ENCODE data around the gene C1orf105.

C1orf105 gene

DNA sequence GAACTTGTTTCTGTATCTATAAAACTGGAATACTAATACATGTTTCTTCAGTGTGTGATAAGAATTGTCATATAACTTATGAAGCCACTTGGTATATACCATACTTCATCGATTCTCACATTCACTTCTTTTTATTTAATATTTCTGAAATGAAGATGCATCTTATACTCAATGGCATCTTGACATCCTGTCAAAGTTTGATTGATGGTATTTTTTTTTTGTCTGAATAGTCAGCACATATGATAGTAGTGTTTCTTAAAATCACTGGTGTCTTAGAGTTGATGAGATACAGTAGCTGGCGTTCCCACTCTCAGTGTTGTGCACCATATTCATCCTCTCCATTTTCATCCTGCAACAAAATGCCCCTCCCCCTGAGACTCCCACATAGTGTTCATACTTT, 34.4 kb upstream of the C1orf105 start:
- H3K4me3 Mint-ChIP-seq = no peak overlapping the region
- H3K27ac Mint-ChIP-seq (ENCODE audit: low read depth) = no peak overlapping the region
- DNase-seq (ENCODE audit: low spot score in 2 of 2) = no peak
- no peaks in the 10 kb centered on the region for H3K9me3 Mint-ChIP-seq
- H3K27me3 Mint-ChIP-seq = no peaks in the 10 kb centered on the region
- peaks cover 7% of the 10 kb centered on the region for H3K4me1 Mint-ChIP-seq
- H3K36me3 Mint-ChIP-seq (ENCODE audit: insufficient read depth) = peaks cover 2% of the 10 kb centered on the region
- no peak for ATAC-seq (replicated peaks; ENCODE audit: extremely low read depth, poor library complexity, severe bottlenecking)

DNA sequence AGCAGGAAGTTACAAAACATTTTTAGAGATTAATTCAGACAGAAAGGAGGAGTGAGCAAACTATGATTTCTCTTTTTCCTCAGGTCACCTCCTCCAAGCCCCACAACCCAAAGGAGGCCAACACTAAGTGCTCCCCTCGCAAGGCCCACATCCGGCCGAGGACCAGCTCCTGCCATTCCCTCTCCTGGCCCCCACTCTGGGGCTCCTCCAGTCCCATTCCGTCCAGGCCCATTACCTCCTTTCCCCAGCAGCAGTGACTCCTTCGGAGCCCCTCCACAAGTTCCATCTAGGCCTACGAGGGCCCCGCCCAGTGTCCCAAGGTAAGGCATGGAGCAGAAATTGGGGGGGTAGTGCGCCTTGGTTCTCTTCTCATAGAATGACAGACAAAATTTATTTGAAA, 32.0 kb upstream of the C1orf105 start:
- Mint-ChIP-seq H3K27me3 (no peaks in the 10 kb centered on the region), H3K4me3 (no peak overlapping the region), H3K27ac (ENCODE audit: low read depth) (no peak overlapping the region), H3K4me1 (peaks cover 5% of the 10 kb centered on the region), H3K36me3 (ENCODE audit: insufficient read depth) (peaks cover 3% of the 10 kb centered on the region), H3K9me3 (no peaks in the 10 kb centered on the region)
- ATAC-seq (replicated peaks; ENCODE audit: extremely low read depth, poor library complexity, severe bottlenecking) (no peak), DNase-seq (ENCODE audit: low spot score in 2 of 2) (no peak)

GRCh38 chr1:172390301-172390682, 30.2 kb upstream of the C1orf105 start:
- ATAC-seq (replicated peaks; ENCODE audit: extremely low read depth, poor library complexity, severe bottlenecking) (no peak), DNase-seq (ENCODE audit: low spot score in 2 of 2) (no peak)
- peak overlapping the region; percentile 17 for H3K27ac Mint-ChIP-seq (ENCODE audit: low read depth)

DNA sequence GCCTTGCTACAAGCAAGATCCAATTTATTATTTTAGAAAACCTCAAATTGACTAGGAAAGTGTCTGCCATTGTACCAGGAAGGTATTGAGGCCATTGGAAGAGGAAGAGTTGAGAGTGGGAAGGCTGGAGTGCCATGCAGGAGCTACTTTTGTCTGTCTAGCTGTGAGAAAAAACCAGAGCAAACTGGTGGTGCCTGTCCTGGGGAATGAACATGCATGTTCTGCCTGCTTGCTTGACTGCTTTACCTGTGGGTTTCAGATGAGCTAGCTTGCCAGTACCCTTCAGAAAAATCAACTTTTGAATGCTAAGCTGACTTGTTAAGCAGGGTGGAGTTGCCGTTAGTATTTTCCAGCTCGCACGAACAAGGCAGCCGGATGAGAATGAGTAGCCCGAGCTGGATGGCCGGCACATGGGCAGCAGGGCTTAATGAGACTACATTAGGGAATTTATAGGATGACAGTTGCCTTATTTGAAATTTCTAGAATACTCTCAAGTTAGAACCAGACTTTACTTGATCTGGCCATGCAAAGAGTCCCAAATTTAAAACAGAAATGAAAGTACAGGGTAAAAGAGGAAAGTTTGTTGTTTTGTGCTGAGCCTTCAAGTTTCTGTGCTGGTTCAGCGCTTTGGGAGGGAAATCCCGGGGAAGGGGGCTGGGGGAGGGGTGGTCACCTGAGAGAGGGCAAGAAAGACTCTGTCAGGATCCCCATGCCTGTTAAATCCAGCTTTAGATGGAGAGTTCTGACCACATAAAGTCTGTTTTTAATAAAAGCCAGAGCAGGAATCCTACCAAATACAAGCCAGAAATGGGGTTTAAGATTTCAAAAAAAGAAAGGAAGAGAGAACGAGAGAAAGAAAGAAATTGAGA, 29.6 kb upstream of the C1orf105 start:
- Mint-ChIP-seq H3K4me1 (peaks cover 22% of the 10 kb centered on the region), H3K4me3 (no peak overlapping the region), H3K27ac (ENCODE audit: low read depth) (peak overlapping the region; percentile 17), H3K36me3 (ENCODE audit: insufficient read depth) (peaks cover 3% of the 10 kb centered on the region), H3K27me3 (no peaks in the 10 kb centered on the region), H3K9me3 (no peaks in the 10 kb centered on the region)
- DNase-seq (ENCODE audit: low spot score in 2 of 2) (no peak), ATAC-seq (replicated peaks; ENCODE audit: extremely low read depth, poor library complexity, severe bottlenecking) (no peak)

More at GRCh38 chr1:172390301-172390682, 30.2 kb upstream of the C1orf105 start:
- H3K36me3 Mint-ChIP-seq (ENCODE audit: insufficient read depth) = peaks cover 3% of the 10 kb centered on the region
- H3K4me3 Mint-ChIP-seq = no peak overlapping the region
- peaks cover 22% of the 10 kb centered on the region for H3K4me1 Mint-ChIP-seq
- no peaks in the 10 kb centered on the region for H3K27me3 Mint-ChIP-seq
- no peaks in the 10 kb centered on the region for H3K9me3 Mint-ChIP-seq

- no peaks in the 10 kb centered on the region for H3K9me3 Mint-ChIP-seq
Observed at GRCh38 chr1:172391976-172392375, 28.5 kb upstream of the C1orf105 start.

GRCh38 chr1:172393354-172393753, 27.1 kb upstream of the C1orf105 start:
- no peaks in the 10 kb centered on the region for H3K27me3 Mint-ChIP-seq
- no peaks in the 10 kb centered on the region for H3K9me3 Mint-ChIP-seq
- peak overlapping the region; percentile 90 for H3K27ac Mint-ChIP-seq (ENCODE audit: low read depth)
- H3K4me3 Mint-ChIP-seq = no peak overlapping the region
- H3K4me1 Mint-ChIP-seq = peaks cover 30% of the 10 kb centered on the region
- H3K36me3 Mint-ChIP-seq (ENCODE audit: insufficient read depth) = peaks cover 5% of the 10 kb centered on the region
- ATAC-seq (replicated peaks; ENCODE audit: extremely low read depth, poor library complexity, severe bottlenecking) (no peak), DNase-seq (ENCODE audit: low spot score in 2 of 2) (no peak)

More at GRCh38 chr1:172391976-172392375, 28.5 kb upstream of the C1orf105 start:
- no peak overlapping the region for H3K4me3 Mint-ChIP-seq
- peaks cover 3% of the 10 kb centered on the region for H3K36me3 Mint-ChIP-seq (ENCODE audit: insufficient read depth)
- no peaks in the 10 kb centered on the region for H3K27me3 Mint-ChIP-seq
- H3K27ac Mint-ChIP-seq (ENCODE audit: low read depth) = no peak overlapping the region
- H3K4me1 Mint-ChIP-seq = peaks cover 22% of the 10 kb centered on the region
- DNase-seq (ENCODE audit: low spot score in 2 of 2) = no peak
- ATAC-seq (replicated peaks; ENCODE audit: extremely low read depth, poor library complexity, severe bottlenecking) = no peak

DNA sequence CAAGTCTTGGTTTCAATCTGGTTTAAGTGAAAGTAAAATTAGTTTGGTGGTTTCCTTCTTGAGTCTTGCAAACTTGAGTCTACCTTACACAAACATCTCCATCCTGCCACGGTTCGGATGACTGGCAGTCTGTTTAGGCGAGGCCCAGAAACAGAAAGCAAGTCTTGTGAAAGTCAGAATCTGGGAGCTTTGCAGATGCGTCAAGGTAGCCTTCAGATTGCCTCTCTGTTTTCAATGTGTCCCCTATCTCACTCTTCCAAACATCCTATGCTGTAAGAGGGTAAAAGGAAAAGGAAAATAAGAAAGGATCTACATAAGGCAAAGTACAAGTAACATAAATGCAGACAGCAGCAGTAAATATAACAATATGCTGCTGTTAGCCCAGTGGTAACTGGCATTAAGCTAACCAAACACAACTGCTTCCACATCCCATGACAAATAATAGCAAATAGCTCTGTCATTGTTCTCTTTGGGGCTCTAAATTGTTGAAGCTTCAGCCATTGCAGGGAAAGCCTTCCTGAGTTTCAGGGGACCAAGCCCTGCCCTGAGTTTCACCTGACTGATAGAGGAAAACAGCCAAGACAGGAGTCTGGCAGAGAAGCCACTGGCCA, 26.2 kb upstream of the C1orf105 start:
- H3K4me1 Mint-ChIP-seq = peaks cover 38% of the 10 kb centered on the region
- H3K27ac Mint-ChIP-seq (ENCODE audit: low read depth) = peak overlapping the region; percentile 90
- H3K9me3 Mint-ChIP-seq = no peaks in the 10 kb centered on the region
- DNase-seq (ENCODE audit: low spot score in 2 of 2) (peak in 1 of 2 donors; percentile 56), ATAC-seq (replicated peaks; ENCODE audit: extremely low read depth, poor library complexity, severe bottlenecking) (peak; percentile 98)
- peak overlapping the region; percentile 66 for H3K4me3 Mint-ChIP-seq
- H3K27me3 Mint-ChIP-seq = no peaks in the 10 kb centered on the region
- peaks cover 5% of the 10 kb centered on the region for H3K36me3 Mint-ChIP-seq (ENCODE audit: insufficient read depth)

GRCh38 chr1:172394811-172395210, 25.7 kb upstream of the C1orf105 start:
- Mint-ChIP-seq H3K4me3 (peak overlapping the region; percentile 66), H3K36me3 (ENCODE audit: insufficient read depth) (peaks cover 5% of the 10 kb centered on the region), H3K27me3 (no peaks in the 10 kb centered on the region), H3K27ac (ENCODE audit: low read depth) (peak overlapping the region; percentile 90), H3K4me1 (peaks cover 44% of the 10 kb centered on the region), H3K9me3 (no peaks in the 10 kb centered on the region)
- ATAC-seq (replicated peaks; ENCODE audit: extremely low read depth, poor library complexity, severe bottlenecking) (no peak), DNase-seq (ENCODE audit: low spot score in 2 of 2) (no peak)

DNA sequence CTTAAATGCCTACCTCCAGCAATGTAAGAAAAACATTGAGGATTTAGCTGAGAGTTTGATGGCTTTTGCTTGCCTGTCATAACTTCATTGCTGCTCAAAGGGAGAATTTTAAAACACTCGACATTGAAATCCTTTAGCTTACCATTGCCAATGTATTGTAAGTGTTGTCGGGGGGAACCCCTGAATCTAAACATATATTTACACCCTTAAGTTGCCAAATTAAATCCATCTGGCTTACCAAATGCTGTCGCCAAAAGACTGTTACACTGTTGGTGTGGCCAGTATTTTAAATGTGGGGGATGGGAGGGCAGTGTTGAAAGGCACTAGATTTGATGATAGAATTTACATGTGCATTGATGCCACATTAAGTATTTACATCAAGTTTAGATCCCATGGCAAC, 24.9 kb upstream of the C1orf105 start:
- Mint-ChIP-seq H3K27me3 (no peaks in the 10 kb centered on the region), H3K27ac (ENCODE audit: low read depth) (no peak overlapping the region), H3K36me3 (ENCODE audit: insufficient read depth) (peaks cover 5% of the 10 kb centered on the region), H3K4me3 (no peak overlapping the region), H3K9me3 (no peaks in the 10 kb centered on the region), H3K4me1 (peaks cover 52% of the 10 kb centered on the region)
- no peak for ATAC-seq (replicated peaks; ENCODE audit: extremely low read depth, poor library complexity, severe bottlenecking)
- DNase-seq (ENCODE audit: low spot score in 2 of 2) = no peak

GRCh38 chr1:172397221-172397620, 23.3 kb upstream of the C1orf105 start:
- no peak for ATAC-seq (replicated peaks; ENCODE audit: extremely low read depth, poor library complexity, severe bottlenecking)
- Mint-ChIP-seq H3K4me3 (no peak overlapping the region), H3K4me1 (peaks cover 56% of the 10 kb centered on the region), H3K36me3 (ENCODE audit: insufficient read depth) (peaks cover 5% of the 10 kb centered on the region), H3K27me3 (no peaks in the 10 kb centered on the region), H3K9me3 (no peaks in the 10 kb centered on the region), H3K27ac (ENCODE audit: low read depth) (no peak overlapping the region)
- no peak for DNase-seq (ENCODE audit: low spot score in 2 of 2)

DNA sequence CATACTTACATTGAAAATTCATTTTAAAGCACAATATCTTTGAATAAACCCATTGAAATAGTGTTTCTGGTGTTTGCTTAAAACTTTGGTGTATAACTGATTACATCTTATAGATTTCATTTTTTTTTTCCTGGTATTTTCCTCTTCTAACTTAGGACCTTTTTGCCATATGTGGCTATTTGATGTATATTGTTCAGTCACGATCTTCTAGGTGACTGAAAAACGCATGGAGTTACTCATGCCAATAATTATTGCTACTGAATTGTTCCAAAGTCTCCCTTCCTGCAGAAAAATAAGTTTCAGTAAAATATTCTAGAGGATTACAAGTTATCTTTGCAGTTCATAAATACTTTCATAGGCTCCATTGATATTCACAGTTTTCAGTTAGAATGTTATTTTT, 22.9 kb upstream of the C1orf105 start:
- H3K4me3 Mint-ChIP-seq = no peak overlapping the region
- no peak overlapping the region for H3K27ac Mint-ChIP-seq (ENCODE audit: low read depth)
- peaks cover 57% of the 10 kb centered on the region for H3K4me1 Mint-ChIP-seq
- H3K27me3 Mint-ChIP-seq = no peaks in the 10 kb centered on the region
- peaks cover 5% of the 10 kb centered on the region for H3K36me3 Mint-ChIP-seq (ENCODE audit: insufficient read depth)
- ATAC-seq (replicated peaks; ENCODE audit: extremely low read depth, poor library complexity, severe bottlenecking) (no peak), DNase-seq (ENCODE audit: low spot score in 2 of 2) (no peak)
- H3K9me3 Mint-ChIP-seq = no peaks in the 10 kb centered on the region

DNA sequence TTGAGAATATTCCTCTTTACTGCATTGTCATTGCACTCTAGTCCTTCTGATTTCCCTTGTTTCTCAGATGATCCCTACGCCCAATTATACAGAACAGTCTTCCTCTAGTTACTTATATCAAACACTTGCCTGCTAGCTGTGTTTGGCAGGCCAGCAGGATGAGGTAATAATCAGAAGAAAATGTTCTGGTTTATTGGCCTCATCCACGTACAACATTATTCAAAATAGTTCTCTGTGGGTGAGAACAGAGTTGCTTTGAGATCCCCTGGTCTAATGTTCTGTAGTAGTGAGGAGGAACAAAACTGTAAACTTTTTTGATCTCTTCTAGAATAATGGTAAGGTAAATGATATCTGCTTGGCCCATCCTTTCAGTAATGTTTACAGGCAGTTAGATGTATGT, 22.3 kb upstream of the C1orf105 start:
- peak overlapping the region; percentile 65 for H3K27ac Mint-ChIP-seq (ENCODE audit: low read depth)
- H3K27me3 Mint-ChIP-seq = no peaks in the 10 kb centered on the region
- no peaks in the 10 kb centered on the region for H3K9me3 Mint-ChIP-seq
- DNase-seq (ENCODE audit: low spot score in 2 of 2) (no peak), ATAC-seq (replicated peaks; ENCODE audit: extremely low read depth, poor library complexity, severe bottlenecking) (no peak)
- peaks cover 3% of the 10 kb centered on the region for H3K36me3 Mint-ChIP-seq (ENCODE audit: insufficient read depth)
- H3K4me1 Mint-ChIP-seq = peaks cover 61% of the 10 kb centered on the region
- no peak overlapping the region for H3K4me3 Mint-ChIP-seq
